Stomach (tissue), 9 donors: ENCODE data around the gene TNF. TPM values are rescaled to one million over a fixed set of nuclear protein-coding genes. Genes with fewer than 3 reads are reported as not detected.
A peak's percentile ranks its signal among the peaks of the same experiment; 100 is the strongest.

Source experiments
- DNase-seq, 2 donors: peaks; one replicate each; pipeline versions ENCODE4 v3.0.0 to v3.0.0-alpha.2; 2013 to 2019
- H3K27ac ChIP-seq, 5 donors: fragments of 200-600 bp in 4 of 5; sonication (generic) in 4 of 5; one replicate each; pipeline ENCODE4 v1.5.1; 2013 to 2019; ENCODE audit warnings: mild to moderate bottlenecking in 1 of 5, moderate library complexity in 1 of 5
- H3K27me3 ChIP-seq, 3 donors: fragments of 200-600 bp; sonication (generic); one replicate each; pipeline ENCODE4 v1.5.1; 2017 to 2019; ENCODE audit warnings: mixed run types in 1 of 3
- H3K36me3 ChIP-seq, 4 donors: fragments of 200-600 bp; sonication (generic); 1 replicate in 3 of 4; 2 replicates in 1 of 4; pipeline ENCODE4 v1.5.1; 2016 to 2019
- H3K4me1 ChIP-seq, 4 donors: fragments of 200-600 bp; sonication (generic); one replicate each; pipeline ENCODE4 v1.5.1; 2016 to 2019
- H3K4me3 ChIP-seq, 4 donors: fragments of 200-600 bp; sonication (generic) in 3 of 4; one replicate each; pipeline ENCODE4 v1.5.1; 2016 to 2019; ENCODE audit warnings: mild to moderate bottlenecking in 1 of 4
- H3K9me3 ChIP-seq, 4 donors: fragments of 200-600 bp; sonication (generic); one replicate each; pipeline ENCODE4 v1.5.1; 2016 to 2019
- EP300 ChIP-seq: sonication (generic); formaldehyde crosslinking; IDR thresholded peaks from one replicate; pipeline ENCODE4 v1.6.1; 2017; ENCODE audit warnings: antibody characterized with exemption
- POLR2A ChIP-seq, 4 donors: fragments of 450-650 bp; IDR thresholded peaks; one replicate each; pipeline ENCODE4 v1.6.1; 2016; ENCODE audit warnings: antibody characterized with exemption in 4 of 4, control low read depth in 2 of 4, mild to moderate bottlenecking in 1 of 4, moderate library complexity in 1 of 4
- POLR2AphosphoS5 ChIP-seq, 3 donors: sonication (generic); formaldehyde crosslinking; IDR thresholded peaks; one replicate each; pipeline ENCODE4 v1.6.1; 2016; ENCODE audit warnings: antibody characterized with exemption in 3 of 3
- WGBS, 5 donors: extraction: QIAGEN DNeasy Blood & Tissue Kit in 3 of 5; methylation state at CpG; one replicate each; pipeline versions ENCODE4 v1.1.5 to v1.1.7; 2013 to 2018; 5-methylcytosine and 5-hydroxymethylcytosine counted together
- intact Hi-C: fragments of 100-400 bp; cut with DNase I; formaldehyde crosslinking; loops from one replicate; pipeline ENCODE4 v1.15.1; 2023; ENCODE audit warnings: low total_unique reads
- polyA plus RNA-seq, 3 donors: library from polyadenylated mRNA; stranded (reverse); fragments of 200-250 nt; gene quantifications; one replicate each; pipeline ENCODE4 v1.2.3, GENCODE V29; 2013
- total RNA-seq, 5 donors: library from RNA; depleted of rRNA; stranded (reverse); fragments of >200 nt; gene quantifications; one replicate each; pipeline versions ENCODE4 v1.1.0 to v1.2.3, GENCODE V29; 2014 to 2016
- TF ChIP-seq, protein P1 (sequence below), 7 experiments: fragments of 450-650 bp in 4 of 7; fragments of 200-600 bp in 3 of 7; sonication (generic) in 3 of 7; IDR thresholded peaks; one replicate each; pipeline ENCODE4 v1.5.1; 2016 to 2019; ENCODE audit warnings: antibody characterized with exemption in 7 of 7, control low read depth in 2 of 7, mild to moderate bottlenecking in 1 of 7
- donor health status: healthy with polysubstance abuse.
- donor health status: Bipolar disorder and iron deficiency.
- donor health status: healthy.

Gene TNF
- total and polyA plus RNA-seq, 8 donors: 0.28 to 0.58 (median 0.31) TPM; not detected in 5

DNA sequence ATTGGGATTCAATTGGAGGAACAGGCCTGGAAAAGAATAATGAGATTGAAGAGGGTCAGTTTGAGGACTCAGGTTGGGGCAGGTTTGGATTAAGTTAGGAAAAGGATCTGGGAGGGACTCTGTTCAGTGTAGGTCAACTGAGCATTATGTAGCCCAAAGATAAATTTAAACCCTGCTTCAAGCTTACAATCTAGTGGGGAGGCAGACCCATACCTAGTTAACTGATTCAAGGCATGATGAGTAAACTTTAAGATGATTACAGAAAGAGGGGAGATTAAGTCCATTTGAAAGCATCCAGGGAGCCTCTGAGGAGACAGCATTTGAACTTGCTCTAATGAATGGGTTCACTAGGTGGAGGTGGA, 14.7 kb upstream of the TNF start:
- TF ChIP-seq EP300 (no peak), POLR2A (IDR thresholded peaks at IDR 0.05) (no peak), POLR2AphosphoS5 (IDR thresholded peaks at IDR 0.05) (no peak)
- TF ChIP-seq, protein P1, sequence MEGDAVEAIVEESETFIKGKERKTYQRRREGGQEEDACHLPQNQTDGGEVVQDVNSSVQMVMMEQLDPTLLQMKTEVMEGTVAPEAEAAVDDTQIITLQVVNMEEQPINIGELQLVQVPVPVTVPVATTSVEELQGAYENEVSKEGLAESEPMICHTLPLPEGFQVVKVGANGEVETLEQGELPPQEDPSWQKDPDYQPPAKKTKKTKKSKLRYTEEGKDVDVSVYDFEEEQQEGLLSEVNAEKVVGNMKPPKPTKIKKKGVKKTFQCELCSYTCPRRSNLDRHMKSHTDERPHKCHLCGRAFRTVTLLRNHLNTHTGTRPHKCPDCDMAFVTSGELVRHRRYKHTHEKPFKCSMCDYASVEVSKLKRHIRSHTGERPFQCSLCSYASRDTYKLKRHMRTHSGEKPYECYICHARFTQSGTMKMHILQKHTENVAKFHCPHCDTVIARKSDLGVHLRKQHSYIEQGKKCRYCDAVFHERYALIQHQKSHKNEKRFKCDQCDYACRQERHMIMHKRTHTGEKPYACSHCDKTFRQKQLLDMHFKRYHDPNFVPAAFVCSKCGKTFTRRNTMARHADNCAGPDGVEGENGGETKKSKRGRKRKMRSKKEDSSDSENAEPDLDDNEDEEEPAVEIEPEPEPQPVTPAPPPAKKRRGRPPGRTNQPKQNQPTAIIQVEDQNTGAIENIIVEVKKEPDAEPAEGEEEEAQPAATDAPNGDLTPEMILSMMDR (IDR thresholded peaks at IDR 0.05): no peak
- Histone ChIP-seq H3K27ac (peak overlapping the region in 3 of 5 donors; percentile 64 to 82 (median 75)), H3K27me3 (peaks cover 0 to 2% (median 0%) of the 10 kb centered on the region in 3 donors), H3K36me3 (peaks cover 24 to 55% (median 49%) of the 10 kb centered on the region in 4 donors), H3K4me1 (peaks cover 4 to 63% (median 28%) of the 10 kb centered on the region in 4 donors), H3K9me3 (no peaks in the 10 kb centered on the region), H3K4me3 (no peak overlapping the region)
- DNase-seq: no peak
- intact Hi-C loops: no loop called here

DNA sequence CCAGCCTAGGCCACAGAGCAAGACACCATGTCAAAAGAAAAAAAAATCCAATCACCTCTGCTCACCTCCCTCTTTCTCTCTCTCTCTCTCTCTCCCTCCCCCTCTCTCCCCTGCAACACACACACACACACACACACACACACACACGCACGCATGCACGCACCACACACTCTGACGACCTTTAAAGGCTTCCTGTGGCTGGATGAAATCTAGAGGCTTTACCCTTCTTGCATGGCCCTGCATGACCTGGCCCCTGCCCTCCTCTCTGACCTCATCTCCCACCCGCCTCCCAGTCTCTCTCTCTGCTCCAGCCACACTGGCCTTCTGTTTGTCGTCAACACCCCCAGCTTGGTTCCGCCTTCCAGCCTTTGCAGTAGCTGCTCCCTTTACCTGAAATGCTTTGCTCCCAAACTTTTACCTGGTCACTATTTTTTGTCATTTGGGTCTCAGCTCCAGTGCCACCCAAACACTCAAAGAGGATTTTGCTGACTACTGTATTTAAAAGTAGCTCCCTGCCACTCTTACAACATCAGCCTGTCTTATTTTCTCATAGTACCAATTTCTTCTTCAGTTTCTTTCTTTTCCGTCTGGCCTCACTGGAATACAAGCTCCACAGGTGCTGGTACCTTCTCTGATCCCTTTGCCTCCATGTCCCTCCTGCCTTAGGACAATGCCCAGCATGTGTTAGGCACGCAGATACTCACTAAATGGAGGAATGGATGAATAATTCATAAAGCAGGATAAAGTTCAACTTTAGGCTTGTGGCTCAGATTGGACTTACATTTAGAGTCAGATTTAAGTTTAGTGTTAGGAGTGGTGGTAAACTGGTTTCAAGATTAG, 7.6 kb upstream of the TNF start:
- peaks cover 0 to 29% (median 0%) of the 10 kb centered on the region in 3 donors for H3K27me3 ChIP-seq
- TF ChIP-seq EP300 (no peak), POLR2AphosphoS5 (IDR thresholded peaks at IDR 0.05) (no peak), POLR2A (IDR thresholded peaks at IDR 0.05) (no peak)
- TF ChIP-seq, protein P1 (IDR thresholded peaks at IDR 0.05): no peak
- peaks cover 0 to 9% (median 2%) of the 10 kb centered on the region in 4 donors for H3K4me1 ChIP-seq
- H3K9me3 ChIP-seq: no peaks in the 10 kb centered on the region
- intact Hi-C loops: no loop called here
- 33 to 46% (median 37%) methylated on average over 8 to 9 of the region's 9 CpGs for WGBS, 5 donors
- H3K27ac ChIP-seq: no peak overlapping the region
- no peak overlapping the region for H3K4me3 ChIP-seq
- H3K36me3 ChIP-seq: no peaks in the 10 kb centered on the region
- no peak for DNase-seq

- H3K27ac ChIP-seq: no peak overlapping the region
- 55 to 69% (median 62%) methylated on average over 3 of the region's 3 CpGs for WGBS, 5 donors
- no peaks in the 10 kb centered on the region for H3K36me3 ChIP-seq
- H3K27me3 ChIP-seq: peaks cover 0 to 34% (median 0%) of the 10 kb centered on the region in 3 donors
- peak in 1 of 2 donors; percentile 62 for DNase-seq
- peaks cover 0 to 5% (median under 1%) of the 10 kb centered on the region in 4 donors for H3K4me1 ChIP-seq
- no peaks in the 10 kb centered on the region for H3K9me3 ChIP-seq
- intact Hi-C loops: no loop called here
- no peak for TF ChIP-seq POLR2AphosphoS5 (IDR thresholded peaks at IDR 0.05)
- TF ChIP-seq EP300: no peak
- TF ChIP-seq, protein P1 (IDR thresholded peaks at IDR 0.05): no peak
- TF ChIP-seq POLR2A (IDR thresholded peaks at IDR 0.05): no peak
- no peak overlapping the region for H3K4me3 ChIP-seq
These were observed 6.8 kb upstream of the TNF start for GRCh38 chr6:31568537-31568961.

GRCh38 chr6:31569861-31570536, 5.4 kb upstream of the TNF start:
- Histone ChIP-seq H3K36me3 (no peaks in the 10 kb centered on the region), H3K27me3 (peaks cover 0 to 34% (median 0%) of the 10 kb centered on the region in 3 donors), H3K4me1 (peaks cover 0 to 5% (median 1%) of the 10 kb centered on the region in 4 donors), H3K27ac (no peak overlapping the region), H3K9me3 (no peaks in the 10 kb centered on the region), H3K4me3 (no peak overlapping the region)
- TF ChIP-seq POLR2AphosphoS5 (IDR thresholded peaks at IDR 0.05): no peak
- TF ChIP-seq, protein P1 (IDR thresholded peaks at IDR 0.05): no peak
- no peak for TF ChIP-seq POLR2A (IDR thresholded peaks at IDR 0.05)
- TF ChIP-seq EP300: no peak
- WGBS, 5 donors: 71 to 90% (median 83%) methylated on average over 1 of the region's 1 CpG
- intact Hi-C loops: no loop called here
- no peak for DNase-seq
